ENCODE measurements around the gene SYCE3.
A peak's percentile ranks its signal among the peaks of the same experiment; 100 is the strongest.

The SYCE3 gene

DNA sequence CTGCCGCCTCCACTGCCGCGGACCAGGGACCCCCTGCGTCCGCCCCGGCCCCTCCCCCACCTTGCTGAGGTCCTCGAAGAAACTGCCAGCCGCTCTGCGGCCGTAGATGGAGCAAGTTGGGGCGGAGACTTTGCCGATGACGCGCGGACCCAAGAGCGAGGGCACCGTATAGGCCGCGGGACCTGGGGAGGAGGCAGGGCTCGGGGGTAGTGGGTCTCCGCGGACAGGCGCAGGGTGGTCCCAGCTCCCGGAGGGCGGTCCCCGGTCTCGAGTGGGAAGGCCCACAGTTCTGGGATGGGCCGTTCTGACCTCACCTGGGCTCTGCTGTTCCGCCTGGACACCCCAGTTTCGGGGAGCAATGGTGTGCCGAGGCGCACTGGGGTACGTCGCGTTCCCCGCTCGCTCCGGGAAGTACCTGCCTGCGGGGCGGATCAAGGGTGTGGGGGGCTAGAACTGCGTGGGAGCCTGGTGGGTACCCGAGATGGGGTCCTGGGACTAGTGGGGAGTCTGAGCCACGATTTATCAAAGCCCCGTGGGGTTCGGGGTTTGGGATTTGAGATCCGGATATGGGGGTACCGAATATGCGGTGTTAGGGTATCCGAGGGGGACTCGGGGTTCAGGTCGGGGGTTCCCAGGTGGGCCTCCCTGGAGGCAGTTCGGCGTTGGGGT lies 31.7 kb downstream of the SYCE3 start:
- WGBS, 2 experiments: 17% methylated on average over 53 of the region's 53 CpGs
- H3K27ac ChIP-seq (ENCODE audit: insufficient read depth, low read depth, low read length, poor library complexity, severe bottlenecking): no peak overlapping the region
- peaks cover 72% of the 10 kb centered on the region for H3K27me3 ChIP-seq (ENCODE audit: control insufficient read depth, insufficient read depth, low read length, poor library complexity, severe bottlenecking)
- peaks cover 16% of the 10 kb centered on the region for H3K4me1 ChIP-seq (ENCODE audit: control insufficient read depth, insufficient read depth, low read length)
- no peaks in the 10 kb centered on the region for H3K9me3 ChIP-seq (ENCODE audit: control insufficient read depth, low read length)
- H3K4me3 ChIP-seq (ENCODE audit: insufficient read depth, low read depth, low read length): peak overlapping the region; percentile 41
- H3K36me3 ChIP-seq (ENCODE audit: control insufficient read depth, insufficient read depth, low read length): no peaks in the 10 kb centered on the region

DNA sequence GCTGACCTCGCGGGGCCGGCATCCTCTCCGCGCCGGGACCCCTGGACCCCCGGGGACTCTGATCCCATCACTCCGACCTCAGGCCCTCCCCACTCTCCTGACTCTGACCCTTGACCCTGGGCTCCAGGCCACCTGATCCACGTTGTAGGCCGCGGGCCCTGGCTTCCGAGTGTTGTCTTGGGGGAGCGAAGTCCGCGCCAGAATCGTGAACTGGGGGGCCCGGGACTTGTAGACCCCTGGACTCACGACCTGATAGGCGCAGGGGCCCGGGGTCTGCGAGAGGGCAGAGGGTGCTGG lies 32.2 kb downstream of the SYCE3 start:
- H3K9me3 ChIP-seq (ENCODE audit: control insufficient read depth, low read length): no peaks in the 10 kb centered on the region
- 9% methylated on average over 21 of the region's 21 CpGs for WGBS, 2 experiments
- peak overlapping the region; percentile 27 for H3K4me3 ChIP-seq (ENCODE audit: insufficient read depth, low read depth, low read length)
- H3K27me3 ChIP-seq (ENCODE audit: control insufficient read depth, insufficient read depth, low read length, poor library complexity, severe bottlenecking): peaks cover 72% of the 10 kb centered on the region
- no peaks in the 10 kb centered on the region for H3K36me3 ChIP-seq (ENCODE audit: control insufficient read depth, insufficient read depth, low read length)
- H3K4me1 ChIP-seq (ENCODE audit: control insufficient read depth, insufficient read depth, low read length): peaks cover 16% of the 10 kb centered on the region
- H3K27ac ChIP-seq (ENCODE audit: insufficient read depth, low read depth, low read length, poor library complexity, severe bottlenecking): no peak overlapping the region

DNA sequence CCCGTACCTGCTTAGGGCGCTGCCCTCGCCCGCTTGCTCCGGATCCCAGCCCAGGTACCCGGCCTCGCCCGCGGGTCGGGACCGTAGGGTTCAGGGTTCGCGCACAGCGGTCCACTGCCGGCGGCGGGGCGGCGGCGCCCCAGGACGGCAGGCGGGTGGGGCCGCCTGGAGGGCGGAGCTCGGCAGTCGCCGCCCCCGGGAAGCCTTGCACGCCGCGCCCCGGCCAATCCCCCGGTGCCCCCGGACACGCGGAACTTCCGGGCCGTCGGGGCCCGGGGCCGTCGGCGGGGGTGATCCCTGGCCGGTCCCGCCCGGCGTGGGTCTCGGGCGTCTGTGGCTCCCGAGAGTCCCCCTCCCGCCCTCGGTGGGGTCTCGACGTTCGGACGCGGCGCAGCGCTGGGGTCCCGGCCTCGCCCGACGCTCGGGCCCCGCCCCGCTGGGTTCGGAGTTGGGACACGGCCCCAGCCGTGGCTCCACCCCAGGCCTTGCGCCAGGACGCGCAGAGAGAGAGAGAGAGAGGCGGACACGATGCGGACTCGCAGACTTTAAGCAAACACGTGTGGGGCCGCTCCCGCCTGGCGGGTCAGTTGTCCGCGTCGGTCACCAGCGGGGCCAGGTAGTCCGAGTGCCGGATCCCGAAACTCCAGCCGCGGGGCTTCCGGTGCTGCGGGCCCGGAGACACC lies 32.7 kb downstream of the SYCE3 start, which contains the start of gene TYMP:
Gene TYMP (minus strand): TSS at position 116 of the 683 bp plus-strand sequence. CDS start 303 bp downstream, outside the sequence.
- H3K4me1 ChIP-seq (ENCODE audit: control insufficient read depth, insufficient read depth, low read length): peaks cover 16% of the 10 kb centered on the region
- WGBS, 2 experiments: 7% methylated on average over 92 of the region's 92 CpGs
- H3K9me3 ChIP-seq (ENCODE audit: control insufficient read depth, low read length): no peaks in the 10 kb centered on the region
- peaks cover 72% of the 10 kb centered on the region for H3K27me3 ChIP-seq (ENCODE audit: control insufficient read depth, insufficient read depth, low read length, poor library complexity, severe bottlenecking)
- H3K27ac ChIP-seq (ENCODE audit: insufficient read depth, low read depth, low read length, poor library complexity, severe bottlenecking): no peak within 1 kb of the TSS
- H3K36me3 ChIP-seq (ENCODE audit: control insufficient read depth, insufficient read depth, low read length): no peaks in the 10 kb centered on the region
- peak within 1 kb of the TSS; percentile 27 for H3K4me3 ChIP-seq (ENCODE audit: insufficient read depth, low read depth, low read length)

DNA sequence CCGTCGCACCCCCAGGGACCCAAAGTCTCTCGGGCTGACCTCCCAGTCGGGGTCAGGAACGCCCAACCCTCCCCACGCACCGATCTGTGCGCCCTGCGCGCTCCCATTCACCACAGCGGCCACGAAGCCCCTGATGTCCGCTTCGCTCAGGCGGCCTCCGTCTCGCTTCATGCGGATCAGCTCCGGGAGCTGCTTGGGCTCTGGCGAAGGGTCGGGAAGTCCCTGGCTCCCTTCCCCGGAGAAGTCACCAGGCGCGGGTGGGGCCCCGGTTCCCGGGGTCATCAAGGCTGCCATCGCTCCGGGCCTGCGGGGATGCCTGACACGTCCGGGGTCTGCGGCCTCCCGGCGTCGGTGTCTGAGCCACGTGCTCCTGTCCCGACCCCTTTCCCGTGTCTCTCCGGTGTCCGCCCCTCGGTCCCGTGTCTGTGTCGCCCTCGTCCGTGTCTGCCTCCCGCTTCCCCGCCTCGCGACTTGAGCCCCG lies 33.3 kb downstream of the SYCE3 start:
- Histone ChIP-seq H3K9me3 (ENCODE audit: control insufficient read depth, low read length) (no peaks in the 10 kb centered on the region), H3K36me3 (ENCODE audit: control insufficient read depth, insufficient read depth, low read length) (no peaks in the 10 kb centered on the region), H3K27me3 (ENCODE audit: control insufficient read depth, insufficient read depth, low read length, poor library complexity, severe bottlenecking) (peaks cover 72% of the 10 kb centered on the region), H3K27ac (ENCODE audit: insufficient read depth, low read depth, low read length, poor library complexity, severe bottlenecking) (no peak overlapping the region), H3K4me3 (ENCODE audit: insufficient read depth, low read depth, low read length) (no peak overlapping the region), H3K4me1 (ENCODE audit: control insufficient read depth, insufficient read depth, low read length) (peaks cover 19% of the 10 kb centered on the region)
- WGBS, 2 experiments: 33 to 34% methylated on average over 50 of the region's 50 CpGs

DNA sequence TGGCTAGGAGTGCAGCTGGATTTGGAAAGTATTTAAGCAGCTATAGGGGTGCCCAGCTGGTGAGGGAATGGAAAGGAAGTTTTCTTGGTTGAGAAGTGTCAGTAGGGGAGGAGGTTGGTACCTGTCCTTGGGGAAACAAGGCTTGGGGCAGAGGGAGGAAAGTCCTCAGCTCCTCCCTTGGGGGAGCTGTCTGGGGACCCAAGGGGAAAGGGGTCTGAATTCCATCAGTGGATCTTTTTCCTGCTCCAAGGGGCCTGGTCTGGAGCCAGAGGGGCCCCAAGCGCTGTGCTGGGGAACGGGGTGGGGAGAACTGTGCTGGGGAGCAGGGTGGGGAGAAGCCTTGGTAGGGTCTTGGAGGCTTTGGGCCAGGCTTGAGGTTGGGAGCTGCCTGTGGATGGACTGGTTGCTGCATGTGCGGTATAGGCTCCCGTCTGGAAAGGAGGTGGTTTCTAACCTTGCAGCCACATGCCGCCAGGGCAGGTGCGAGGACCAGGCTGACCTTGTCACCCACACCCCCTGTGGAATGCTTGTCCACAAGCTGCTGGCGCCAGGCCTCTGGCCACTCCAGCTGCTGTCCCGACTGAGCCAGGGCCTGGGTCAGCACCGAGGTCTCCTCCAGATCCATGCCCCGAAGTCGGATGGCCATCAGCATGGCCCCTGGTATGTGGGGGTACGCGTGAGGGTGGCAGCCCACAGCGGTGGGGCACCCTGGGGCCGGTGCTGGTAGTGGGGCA lies 33.9 kb downstream of the SYCE3 start:
- Histone ChIP-seq H3K27ac (ENCODE audit: insufficient read depth, low read depth, low read length, poor library complexity, severe bottlenecking) (no peak overlapping the region), H3K27me3 (ENCODE audit: control insufficient read depth, insufficient read depth, low read length, poor library complexity, severe bottlenecking) (peaks cover 72% of the 10 kb centered on the region), H3K9me3 (ENCODE audit: control insufficient read depth, low read length) (no peaks in the 10 kb centered on the region), H3K36me3 (ENCODE audit: control insufficient read depth, insufficient read depth, low read length) (no peaks in the 10 kb centered on the region), H3K4me3 (ENCODE audit: insufficient read depth, low read depth, low read length) (no peak overlapping the region), H3K4me1 (ENCODE audit: control insufficient read depth, insufficient read depth, low read length) (peaks cover 23% of the 10 kb centered on the region)
- WGBS, 2 experiments: 79% methylated on average over 15 of the region's 15 CpGs

DNA sequence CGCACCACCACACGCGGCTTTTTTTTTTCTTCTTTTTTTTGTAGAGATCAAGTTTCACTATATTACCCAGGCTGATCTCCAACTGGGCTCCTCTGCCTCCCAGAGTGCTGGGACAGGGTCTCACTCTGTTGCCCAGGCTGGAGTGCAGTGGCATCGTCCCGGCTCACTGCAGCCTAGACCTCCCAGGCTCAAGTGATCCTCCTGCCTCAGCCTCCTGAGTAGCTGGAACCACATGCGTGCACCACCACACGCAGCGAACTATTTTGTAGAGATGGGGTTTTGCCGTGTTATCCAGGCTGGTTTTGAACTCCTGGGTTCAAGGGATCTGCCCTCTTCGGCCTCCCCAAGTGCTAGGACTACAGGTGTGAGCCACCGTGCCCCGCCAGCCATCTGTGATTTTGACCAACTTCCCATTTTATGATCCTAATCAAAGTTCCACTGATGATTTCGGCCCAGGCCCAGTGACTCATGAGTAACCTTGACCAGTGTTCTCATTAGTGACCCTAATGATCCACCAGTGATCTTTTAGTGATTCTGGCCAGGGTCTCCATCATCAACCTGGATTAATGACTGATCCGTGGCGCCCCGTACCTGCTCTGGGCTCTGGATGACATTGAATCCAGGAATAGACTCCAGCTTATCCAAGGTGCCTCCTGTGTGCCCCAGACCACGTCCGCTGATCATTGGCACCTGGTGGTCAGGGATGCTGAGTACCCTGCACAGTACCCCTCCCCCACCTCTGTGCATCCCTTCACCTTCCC lies 34.6 kb downstream of the SYCE3 start:
- 92% methylated on average over 18 of the region's 18 CpGs for whole genome bisulfite sequencing, 2 experiments
- Histone ChIP-seq H3K27ac (ENCODE audit: insufficient read depth, low read depth, low read length, poor library complexity, severe bottlenecking) (no peak overlapping the region), H3K9me3 (ENCODE audit: control insufficient read depth, low read length) (no peaks in the 10 kb centered on the region), H3K4me3 (ENCODE audit: insufficient read depth, low read depth, low read length) (no peak overlapping the region), H3K27me3 (ENCODE audit: control insufficient read depth, insufficient read depth, low read length, poor library complexity, severe bottlenecking) (peaks cover 66% of the 10 kb centered on the region), H3K4me1 (ENCODE audit: control insufficient read depth, insufficient read depth, low read length) (peaks cover 23% of the 10 kb centered on the region), H3K36me3 (ENCODE audit: control insufficient read depth, insufficient read depth, low read length) (peaks cover 5% of the 10 kb centered on the region)

DNA sequence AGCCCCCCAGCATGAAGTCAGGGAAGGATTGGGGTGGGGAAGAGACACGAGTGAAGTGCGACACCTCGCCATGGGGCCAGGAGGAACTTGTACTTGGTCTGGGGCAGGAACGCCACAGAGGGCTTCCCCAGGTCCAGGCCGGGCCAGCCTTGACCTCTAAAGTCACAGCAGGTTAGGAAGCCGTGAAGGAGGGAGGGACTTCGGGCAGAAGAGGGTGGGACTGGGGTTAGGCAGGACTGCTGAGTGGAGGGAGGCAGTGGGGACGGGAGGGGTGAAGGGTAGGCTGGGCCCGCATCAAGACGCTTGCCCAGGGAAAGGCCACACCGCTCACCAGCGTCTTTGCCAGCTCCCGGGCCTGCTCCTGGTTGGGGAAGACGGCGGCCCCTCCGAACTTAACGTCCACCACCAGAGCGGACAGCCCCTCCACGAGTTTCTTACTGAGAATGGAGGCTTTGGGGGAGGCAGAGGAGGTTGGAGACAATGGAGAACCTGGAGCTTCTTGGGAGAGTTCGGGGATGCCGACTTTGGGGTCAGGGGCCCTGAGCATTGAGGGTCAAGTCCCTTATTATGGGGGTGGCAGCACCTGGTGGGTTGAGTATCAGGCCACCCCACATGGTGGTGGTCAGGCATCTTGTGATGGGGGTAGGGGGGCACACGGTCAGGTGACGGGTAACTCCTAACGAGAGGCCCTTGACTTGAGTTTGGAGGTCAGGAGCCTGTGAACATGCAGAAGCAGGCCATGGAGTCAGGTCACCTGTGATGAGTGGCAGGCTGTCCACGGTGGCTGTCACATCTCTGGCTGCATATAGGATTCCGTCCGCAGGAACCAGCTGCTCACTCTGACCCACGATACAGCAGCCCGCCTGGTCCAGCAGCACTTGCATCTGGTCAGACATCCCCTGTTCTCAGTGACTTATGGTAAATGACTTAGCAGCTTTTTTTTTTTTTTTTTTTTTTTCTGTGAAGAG lies 35.6 kb downstream of the SYCE3 start:
- Histone ChIP-seq H3K27ac (ENCODE audit: insufficient read depth, low read depth, low read length, poor library complexity, severe bottlenecking) (no peak overlapping the region), H3K27me3 (ENCODE audit: control insufficient read depth, insufficient read depth, low read length, poor library complexity, severe bottlenecking) (peaks cover 56% of the 10 kb centered on the region), H3K4me1 (ENCODE audit: control insufficient read depth, insufficient read depth, low read length) (peaks cover 23% of the 10 kb centered on the region), H3K9me3 (ENCODE audit: control insufficient read depth, low read length) (no peaks in the 10 kb centered on the region), H3K4me3 (ENCODE audit: insufficient read depth, low read depth, low read length) (peak overlapping the region; percentile 84), H3K36me3 (ENCODE audit: control insufficient read depth, insufficient read depth, low read length) (peaks cover 14% of the 10 kb centered on the region)
- WGBS, 2 experiments: 58% methylated on average over 29 of the region's 29 CpGs

DNA sequence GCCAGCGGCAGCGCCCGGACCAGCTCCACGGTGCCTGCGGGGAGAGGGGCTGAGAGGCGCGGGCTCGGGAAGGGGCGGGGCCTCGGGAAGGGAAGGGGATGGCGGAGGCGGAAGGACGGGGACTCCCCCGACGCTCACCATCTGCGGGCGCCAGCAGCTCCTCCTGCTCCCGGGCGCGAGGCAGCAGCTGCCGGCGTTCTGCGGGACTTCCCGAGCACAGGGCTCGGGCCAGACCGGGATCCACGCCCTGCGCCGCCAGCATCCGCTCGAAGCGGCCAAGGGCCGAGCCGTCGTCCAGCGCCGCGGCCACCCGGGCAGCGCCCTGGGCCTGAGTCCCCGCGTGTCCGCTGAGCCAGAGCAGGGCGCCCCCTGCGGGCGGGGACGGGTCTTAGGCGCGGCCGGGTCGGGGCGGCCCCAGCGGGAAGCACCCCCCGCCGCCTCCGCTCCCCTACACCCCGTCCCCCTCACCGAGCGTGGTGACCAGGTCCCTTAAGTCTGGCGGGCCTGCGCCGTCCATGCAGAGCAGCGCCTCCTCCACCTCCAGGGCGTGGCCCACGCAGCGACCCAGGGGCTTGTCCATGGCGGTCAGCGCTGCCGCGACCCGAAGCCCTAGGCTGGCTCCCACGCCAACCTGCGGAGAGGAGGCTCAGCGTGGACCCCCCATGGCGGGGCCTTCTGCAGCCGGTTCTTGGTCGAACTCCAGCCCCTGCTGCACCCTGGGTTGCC lies 36.4 kb downstream of the SYCE3 start:
- Histone ChIP-seq H3K27me3 (ENCODE audit: control insufficient read depth, insufficient read depth, low read length, poor library complexity, severe bottlenecking) (peaks cover 48% of the 10 kb centered on the region), H3K27ac (ENCODE audit: insufficient read depth, low read depth, low read length, poor library complexity, severe bottlenecking) (peak overlapping the region; percentile 92), H3K4me3 (ENCODE audit: insufficient read depth, low read depth, low read length) (peak overlapping the region; percentile 84), H3K4me1 (ENCODE audit: control insufficient read depth, insufficient read depth, low read length) (peaks cover 18% of the 10 kb centered on the region), H3K9me3 (ENCODE audit: control insufficient read depth, low read length) (no peaks in the 10 kb centered on the region), H3K36me3 (ENCODE audit: control insufficient read depth, insufficient read depth, low read length) (peaks cover 18% of the 10 kb centered on the region)
- WGBS, 2 experiments: 1 to 2% methylated on average over 77 of the region's 77 CpGs

DNA sequence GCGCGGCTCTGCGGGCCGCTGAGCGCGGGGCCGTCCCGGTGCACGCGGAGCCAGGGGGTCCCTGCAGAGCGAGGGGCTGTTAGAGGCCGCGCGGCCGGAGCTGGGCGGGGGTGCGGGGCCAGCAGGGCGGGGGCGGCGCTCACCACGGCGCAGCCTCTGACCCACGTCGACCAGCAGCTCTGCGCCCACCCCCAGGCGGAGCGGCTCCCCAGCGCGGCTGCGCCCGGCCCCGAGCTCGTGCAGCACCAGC lies 36.9 kb downstream of the SYCE3 start:
- 0 to 1% methylated on average over 33 of the region's 33 CpGs for WGBS, 2 experiments
- H3K36me3 ChIP-seq (ENCODE audit: control insufficient read depth, insufficient read depth, low read length): peaks cover 18% of the 10 kb centered on the region
- peaks cover 43% of the 10 kb centered on the region for H3K27me3 ChIP-seq (ENCODE audit: control insufficient read depth, insufficient read depth, low read length, poor library complexity, severe bottlenecking)
- peak overlapping the region; percentile 92 for H3K27ac ChIP-seq (ENCODE audit: insufficient read depth, low read depth, low read length, poor library complexity, severe bottlenecking)
- H3K4me1 ChIP-seq (ENCODE audit: control insufficient read depth, insufficient read depth, low read length): peaks cover 15% of the 10 kb centered on the region
- peak overlapping the region; percentile 84 for H3K4me3 ChIP-seq (ENCODE audit: insufficient read depth, low read depth, low read length)
- H3K9me3 ChIP-seq (ENCODE audit: control insufficient read depth, low read length): no peaks in the 10 kb centered on the region
